GM10266 (cell line): ENCODE data around the gene REG1B.

Experiments
- DNase-seq: peaks from one replicate; pipeline ENCODE4 v3.0.0; 2012; ENCODE audit errors: extremely low spot score
- CTCF ChIP-seq: IDR thresholded peaks from 2 replicates; pipeline ENCODE4 v1.5.1; 2012; ENCODE audit warnings: mild to moderate bottlenecking, low read depth; ENCODE audit not compliant: control insufficient read depth, insufficient read depth; ENCODE audit errors: missing control alignments

Gene REG1B

GRCh38 chr2:79087785-79088364 is at the start of gene REG1B:
REG1B (minus strand) TSS chr2:79087993; CDS start chr2:79087612, 381 bp downstream.
- no peak for DNase-seq
- TF ChIP-seq CTCF: no peak

GRCh38 chr2:79131687-79132086 is 43.9 kb upstream of the REG1B start:
- no peak for DNase-seq
- no peak for TF ChIP-seq CTCF

GRCh38 chr2:79129804-79130203 is 42.0 kb upstream of the REG1B start:
- DNase-seq: no peak
- no peak for TF ChIP-seq CTCF

- TF ChIP-seq CTCF: no peak
- DNase-seq: no peak
These were observed 41.5 kb upstream of the REG1B start for GRCh38 chr2:79129260-79129659.

- no peak for TF ChIP-seq CTCF
- DNase-seq: no peak
These were observed 40.6 kb upstream of the REG1B start for GRCh38 chr2:79128406-79128805.

GRCh38 chr2:79125721-79125985 is 37.9 kb upstream of the REG1B start:
- no peak for DNase-seq
- no peak for TF ChIP-seq CTCF

- no peak for DNase-seq
- TF ChIP-seq CTCF: no peak
These were observed 37.3 kb upstream of the REG1B start for GRCh38 chr2:79124907-79125720.
